Prostate gland (tissue), 2 donors: ENCODE measurements around the gene HAGH. TPM values are rescaled to one million over a fixed set of nuclear protein-coding genes. Genes with fewer than 3 reads are reported as not detected.
A peak's percentile ranks its signal among the peaks of the same experiment; 100 is the strongest.

Source experiments
- DNase-seq: peaks from one replicate; pipeline ENCODE4 v3.0.0-alpha.2; 2019; ENCODE audit warnings: low spot score
- H3K27ac ChIP-seq, 2 donors: fragments of 200-600 bp; sonication (generic); 2 replicates each; pipeline ENCODE4 v1.5.1; 2017 to 2019
- H3K27me3 ChIP-seq: fragments of 200-600 bp; sonication (generic); replicated peaks from 2 replicates; pipeline ENCODE4 v1.5.1; 2019; ENCODE audit not compliant: insufficient read depth
- H3K36me3 ChIP-seq, 2 donors: fragments of 200-600 bp; sonication (generic); 1 replicate in 1 of 2; 2 replicates in 1 of 2; pipeline versions ENCODE4 v1.5.1 to v1.8.1; 2017 to 2019
- H3K4me1 ChIP-seq: fragments of 200-600 bp; sonication (generic); replicated peaks from 2 replicates; pipeline ENCODE4 v1.5.1; 2019
- H3K4me3 ChIP-seq, 2 donors: fragments of 200-600 bp; sonication (generic); 2 replicates each; pipeline ENCODE4 v1.5.1; 2017 to 2019
- H3K9me3 ChIP-seq: fragments of 200-600 bp; sonication (generic); 2 replicates; pipeline ENCODE4 v1.5.1; 2017
- POLR2A ChIP-seq: fragments of 450-650 bp; IDR thresholded peaks from one replicate; pipeline ENCODE4 v1.6.1; 2016; ENCODE audit warnings: antibody characterized with exemption, mild to moderate bottlenecking
- POLR2AphosphoS5 ChIP-seq: sonication (generic); formaldehyde crosslinking; IDR thresholded peaks from one replicate; pipeline ENCODE4 v1.6.1; 2017; ENCODE audit warnings: antibody characterized with exemption
- WGBS: methylation state at CpG from one replicate; pipeline ENCODE4 v1.1.5; 2018; 5-methylcytosine and 5-hydroxymethylcytosine counted together
- intact Hi-C: fragments of 100-400 bp; cut with DNase I; formaldehyde crosslinking; loops from one replicate; pipeline ENCODE4 v1.14.2; 2022
- total RNA-seq, 2 donors: library from RNA; depleted of rRNA; stranded (reverse); fragments of >200 nt; gene quantifications; one replicate each; pipeline ENCODE4 v1.1.0, GENCODE V29; 2016
- TF ChIP-seq, protein P1 (sequence below), 4 experiments: fragments of 200-600 bp in 2 of 4; fragments of 450-650 bp in 2 of 4; sonication (generic) in 2 of 4; IDR thresholded peaks; 1 replicate in 3 of 4; 2 replicates in 1 of 4; pipeline ENCODE4 v1.5.1; 2016 to 2019; ENCODE audit warnings: antibody characterized with exemption in 4 of 4, mild to moderate bottlenecking in 2 of 4, moderate library complexity in 2 of 4

HAGH gene
- total RNA-seq, 2 donors from 2014 or later: 98.6 to 145 TPM

DNA sequence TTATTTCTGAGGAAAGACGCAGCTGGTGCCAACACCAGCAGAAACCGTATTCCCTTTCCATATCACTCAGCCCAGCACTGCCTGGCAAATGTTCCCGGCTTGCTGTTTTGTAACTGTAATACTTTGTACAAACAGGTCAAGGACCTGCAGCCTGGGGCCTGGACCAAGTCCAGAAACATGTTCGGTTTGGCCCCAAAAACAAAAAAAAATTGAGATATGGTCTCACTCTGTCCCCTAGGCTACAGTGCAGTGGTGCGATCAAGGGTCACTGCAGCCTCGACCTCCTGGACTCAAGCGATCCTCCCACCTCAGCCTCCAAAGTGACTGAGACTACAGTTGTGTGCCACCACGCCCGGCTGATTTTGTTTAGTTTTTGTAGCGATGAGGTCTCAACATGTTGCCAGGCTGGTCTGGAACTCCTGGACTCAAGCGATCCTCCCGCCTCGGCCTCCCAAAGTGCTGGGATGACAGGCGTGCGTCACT, 1.2 kb downstream of the HAGH start:
- 68% methylated on average over 15 of the region's 15 CpGs for WGBS
- intact Hi-C loops: no loop called here
- TF ChIP-seq, protein P1, sequence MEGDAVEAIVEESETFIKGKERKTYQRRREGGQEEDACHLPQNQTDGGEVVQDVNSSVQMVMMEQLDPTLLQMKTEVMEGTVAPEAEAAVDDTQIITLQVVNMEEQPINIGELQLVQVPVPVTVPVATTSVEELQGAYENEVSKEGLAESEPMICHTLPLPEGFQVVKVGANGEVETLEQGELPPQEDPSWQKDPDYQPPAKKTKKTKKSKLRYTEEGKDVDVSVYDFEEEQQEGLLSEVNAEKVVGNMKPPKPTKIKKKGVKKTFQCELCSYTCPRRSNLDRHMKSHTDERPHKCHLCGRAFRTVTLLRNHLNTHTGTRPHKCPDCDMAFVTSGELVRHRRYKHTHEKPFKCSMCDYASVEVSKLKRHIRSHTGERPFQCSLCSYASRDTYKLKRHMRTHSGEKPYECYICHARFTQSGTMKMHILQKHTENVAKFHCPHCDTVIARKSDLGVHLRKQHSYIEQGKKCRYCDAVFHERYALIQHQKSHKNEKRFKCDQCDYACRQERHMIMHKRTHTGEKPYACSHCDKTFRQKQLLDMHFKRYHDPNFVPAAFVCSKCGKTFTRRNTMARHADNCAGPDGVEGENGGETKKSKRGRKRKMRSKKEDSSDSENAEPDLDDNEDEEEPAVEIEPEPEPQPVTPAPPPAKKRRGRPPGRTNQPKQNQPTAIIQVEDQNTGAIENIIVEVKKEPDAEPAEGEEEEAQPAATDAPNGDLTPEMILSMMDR (IDR thresholded peaks at IDR 0.05): no peak
- TF ChIP-seq POLR2AphosphoS5 (no peak), POLR2A (no peak)
- no peaks in the 10 kb centered on the region for H3K9me3 ChIP-seq
- H3K36me3 ChIP-seq: peaks cover 0 to 5% of the 10 kb centered on the region in 2 donors
- no peak for DNase-seq
- H3K27ac ChIP-seq: peak overlapping the region; percentile 36 to 86
- H3K4me1 ChIP-seq: no peaks in the 10 kb centered on the region
- no peaks in the 10 kb centered on the region for H3K27me3 ChIP-seq
- H3K4me3 ChIP-seq: peak overlapping the region; percentile 60 to 90

DNA sequence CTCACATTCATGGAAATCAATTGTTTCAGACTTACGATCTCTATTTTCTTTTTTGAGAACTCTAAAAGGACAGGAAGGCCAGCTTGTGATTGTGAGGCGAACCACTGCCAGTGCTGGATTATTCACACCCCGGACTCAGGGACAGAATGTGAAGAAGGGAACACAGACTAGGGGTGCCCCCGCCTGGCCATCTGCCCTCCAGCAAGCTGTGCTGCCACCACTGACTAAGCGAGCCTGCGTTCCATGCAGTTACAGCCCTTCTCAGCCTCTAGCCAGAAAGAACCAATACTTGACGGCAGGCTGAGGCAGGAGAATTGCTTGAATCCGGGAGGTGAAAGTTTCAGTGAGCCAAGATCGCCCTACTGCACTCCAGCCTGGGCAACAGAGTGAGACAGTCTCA, 2.8 kb downstream of the HAGH start:
- peaks cover 3 to 5% of the 10 kb centered on the region in 2 donors for H3K36me3 ChIP-seq
- no peak overlapping the region for H3K4me3 ChIP-seq
- no peaks in the 10 kb centered on the region for H3K27me3 ChIP-seq
- no peak for DNase-seq
- WGBS: 68% methylated on average over 9 of the region's 9 CpGs
- TF ChIP-seq POLR2AphosphoS5 (no peak), POLR2A (no peak)
- TF ChIP-seq, protein P1 (IDR thresholded peaks at IDR 0.05): no peak
- intact Hi-C loops: no loop called here
- H3K27ac ChIP-seq: no peak overlapping the region
- no peaks in the 10 kb centered on the region for H3K9me3 ChIP-seq
- H3K4me1 ChIP-seq: no peaks in the 10 kb centered on the region

DNA sequence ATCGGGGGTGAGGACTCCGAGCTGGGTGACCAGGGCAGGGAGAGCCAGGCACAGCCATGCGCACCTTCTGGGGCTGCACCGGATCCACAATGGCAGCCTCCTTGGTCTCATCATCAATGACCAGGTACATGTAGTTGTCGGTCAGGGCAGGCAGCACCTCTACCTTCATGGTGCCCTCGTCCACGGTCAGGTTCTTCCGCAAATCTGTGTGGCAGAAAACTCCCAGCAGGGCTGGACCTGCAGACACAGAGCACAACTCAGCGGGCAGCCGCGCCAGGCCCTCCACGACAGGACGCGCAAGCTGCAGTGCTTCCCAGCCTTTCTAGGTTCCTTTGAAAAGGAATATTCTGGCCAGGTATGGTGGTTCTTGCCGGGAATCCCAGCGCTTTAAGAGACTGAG, 3.8 kb downstream of the HAGH start:
- Histone ChIP-seq H3K4me1 (no peaks in the 10 kb centered on the region), H3K9me3 (no peaks in the 10 kb centered on the region), H3K27me3 (no peaks in the 10 kb centered on the region), H3K27ac (no peak overlapping the region), H3K36me3 (peaks cover 3 to 5% of the 10 kb centered on the region in 2 donors), H3K4me3 (no peak overlapping the region)
- no peak for DNase-seq
- intact Hi-C loops: no loop called here
- 90% methylated on average over 16 of the region's 16 CpGs for WGBS
- TF ChIP-seq, protein P1 (IDR thresholded peaks at IDR 0.05): no peak
- TF ChIP-seq POLR2A: no peak
- TF ChIP-seq POLR2AphosphoS5: no peak

DNA sequence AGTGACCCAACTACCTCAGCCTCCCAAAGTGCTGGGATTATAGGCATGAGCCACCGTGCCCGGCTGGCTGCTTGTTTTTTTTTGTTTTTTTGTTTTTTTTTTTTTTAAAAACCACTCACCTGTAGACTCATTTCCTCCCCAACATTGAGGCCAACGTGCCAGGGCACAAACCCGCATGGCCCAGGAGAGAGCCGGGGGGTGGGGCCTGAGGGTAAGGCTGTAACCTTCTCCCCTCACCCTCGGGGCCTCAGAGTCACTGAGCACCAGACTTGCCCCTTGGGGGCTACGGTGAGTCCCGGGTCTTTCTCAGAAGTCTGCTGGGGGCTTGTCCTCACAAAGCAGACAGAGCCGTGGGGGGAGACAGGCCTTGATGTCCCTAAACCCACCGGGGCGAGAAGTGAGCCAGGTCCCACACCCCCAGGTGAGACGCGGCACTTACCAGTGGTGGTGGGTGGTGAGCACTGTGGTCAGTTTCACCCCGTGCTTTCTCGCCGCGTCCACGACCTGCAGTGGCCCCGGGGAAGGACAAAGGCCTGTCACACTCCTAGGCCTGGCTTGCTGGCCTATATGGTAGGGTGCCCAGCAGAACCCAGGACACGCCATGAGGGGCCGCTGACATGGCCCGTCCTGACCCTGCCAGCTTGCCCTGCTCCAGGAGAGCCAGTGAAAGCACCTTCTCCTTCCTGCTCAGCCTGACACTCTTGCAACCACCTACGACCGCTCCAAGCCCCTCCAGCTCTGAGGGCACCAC, 4.6 kb downstream of the HAGH start:
- no peak for DNase-seq
- intact Hi-C loops: no loop called here
- WGBS: 89% methylated on average over 24 of the region's 24 CpGs
- Histone ChIP-seq H3K4me3 (no peak overlapping the region), H3K4me1 (no peaks in the 10 kb centered on the region), H3K27me3 (no peaks in the 10 kb centered on the region), H3K27ac (no peak overlapping the region), H3K9me3 (no peaks in the 10 kb centered on the region), H3K36me3 (peaks cover 3 to 7% of the 10 kb centered on the region in 2 donors)
- TF ChIP-seq POLR2A: no peak
- TF ChIP-seq, protein P1 (IDR thresholded peaks at IDR 0.05): no peak
- no peak for TF ChIP-seq POLR2AphosphoS5

DNA sequence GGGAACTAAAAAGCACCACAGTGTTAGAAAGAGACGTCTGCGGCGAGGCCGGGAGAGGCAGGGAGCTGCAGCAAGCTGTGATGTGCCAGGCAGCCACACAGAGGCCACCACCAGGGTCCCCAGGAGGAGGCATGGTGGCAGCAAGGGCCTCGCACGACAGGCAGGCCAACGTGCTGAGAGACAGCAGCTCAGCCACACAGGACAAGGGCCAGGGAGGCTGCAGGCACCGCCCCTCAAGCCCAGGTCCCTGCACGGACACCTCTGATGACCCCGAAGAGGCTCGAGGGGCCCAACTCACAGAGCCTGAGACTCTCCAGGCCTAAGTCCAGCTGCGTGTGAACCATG, 5.7 kb downstream of the HAGH start:
- H3K4me1 ChIP-seq: no peaks in the 10 kb centered on the region
- H3K27me3 ChIP-seq: no peaks in the 10 kb centered on the region
- WGBS: 91% methylated on average over 11 of the region's 12 CpGs
- TF ChIP-seq POLR2AphosphoS5 (no peak), POLR2A (no peak)
- TF ChIP-seq, protein P1 (IDR thresholded peaks at IDR 0.05): no peak
- no peak overlapping the region for H3K4me3 ChIP-seq
- intact Hi-C loops: no loop called here
- H3K36me3 ChIP-seq: peaks cover 3 to 16% of the 10 kb centered on the region in 2 donors
- no peak overlapping the region for H3K27ac ChIP-seq
- no peaks in the 10 kb centered on the region for H3K9me3 ChIP-seq
- no peak for DNase-seq
